HEK293 (cell line): ENCODE data around the gene IL6R.

Experiments
- BCL11A ChIP-seq: fragments of 450-650 bp; formaldehyde crosslinking; IDR thresholded peaks from 2 replicates; pipeline ENCODE4 v1.5.1; 2016; ENCODE audit warnings: low read depth, missing biosample characterization, missing genetic modification characterization
- EGR2 ChIP-seq: fragments of 450-650 bp; formaldehyde crosslinking; IDR thresholded peaks from 2 replicates; pipeline ENCODE4 v1.5.1; 2016; ENCODE audit warnings: low read depth, missing biosample characterization, missing genetic modification characterization
- FEZF1 ChIP-seq: fragments of 450-650 bp; formaldehyde crosslinking; IDR thresholded peaks from 2 replicates; pipeline ENCODE4 v1.5.1; 2016; ENCODE audit warnings: missing biosample characterization, missing genetic modification characterization
- HIC1 ChIP-seq: fragments of 450-650 bp; formaldehyde crosslinking; IDR thresholded peaks from 2 replicates; pipeline ENCODE4 v1.5.1; 2016; ENCODE audit warnings: missing biosample characterization, missing genetic modification characterization
- HOXA7 ChIP-seq: sonication (generic); formaldehyde crosslinking; IDR thresholded peaks from 2 replicates; pipeline ENCODE4 v1.8.1; 2022; ENCODE audit warnings: missing genetic modification reagents, borderline replicate concordance
- IKZF3 ChIP-seq: fragments of 450-650 bp; IDR thresholded peaks from 2 replicates; pipeline ENCODE4 v1.5.0; 2018; ENCODE audit warnings: missing biosample characterization, mild to moderate bottlenecking, missing genetic modification characterization, moderate library complexity
- KLF8 ChIP-seq: fragments of 450-650 bp; formaldehyde crosslinking; IDR thresholded peaks from 2 replicates; pipeline ENCODE4 v1.5.1; 2016; ENCODE audit warnings: missing biosample characterization, missing genetic modification characterization
- PRDM6 ChIP-seq: fragments of 450-650 bp; formaldehyde crosslinking; IDR thresholded peaks from 2 replicates; pipeline ENCODE4 v1.5.1; 2017; ENCODE audit warnings: missing biosample characterization, missing genetic modification characterization
- ZBTB21 ChIP-seq: fragments of 450-650 bp; formaldehyde crosslinking; IDR thresholded peaks from 2 replicates; pipeline ENCODE4 v1.5.1; 2017; ENCODE audit warnings: missing biosample characterization, missing genetic modification characterization
- ZBTB49 ChIP-seq: fragments of 450-650 bp; formaldehyde crosslinking; IDR thresholded peaks from 2 replicates; pipeline ENCODE4 v1.5.1; 2016; ENCODE audit warnings: missing biosample characterization, missing genetic modification characterization, low read depth
- ZFP37 ChIP-seq: fragments of 450-650 bp; formaldehyde crosslinking; IDR thresholded peaks from 2 replicates; pipeline ENCODE4 v1.5.1; 2016; ENCODE audit warnings: missing biosample characterization, missing genetic modification characterization
- ZFP41 ChIP-seq: fragments of 450-650 bp; formaldehyde crosslinking; IDR thresholded peaks from 2 replicates; pipeline ENCODE4 v1.5.1; 2016; ENCODE audit warnings: missing biosample characterization, missing genetic modification characterization, borderline replicate concordance
- ZIC2 ChIP-seq: fragments of 450-650 bp; formaldehyde crosslinking; IDR thresholded peaks from 2 replicates; pipeline ENCODE4 v1.5.1; 2016; ENCODE audit warnings: missing biosample characterization, missing genetic modification characterization
- ZNF121 ChIP-seq: fragments of 450-650 bp; formaldehyde crosslinking; IDR thresholded peaks from 2 replicates; pipeline ENCODE4 v1.5.1; 2016; ENCODE audit warnings: missing biosample characterization, missing genetic modification characterization
- ZNF155 ChIP-seq: fragments of 450-650 bp; formaldehyde crosslinking; IDR thresholded peaks from 2 replicates; pipeline ENCODE4 v1.5.1; 2016; ENCODE audit warnings: missing biosample characterization, missing genetic modification characterization
- ZNF302 ChIP-seq: fragments of 450-650 bp; formaldehyde crosslinking; IDR thresholded peaks from 2 replicates; pipeline ENCODE4 v1.5.1; 2016; ENCODE audit warnings: missing biosample characterization, missing genetic modification characterization, low read depth
- ZNF311 ChIP-seq: fragments of 450-650 bp; formaldehyde crosslinking; IDR thresholded peaks from 2 replicates; pipeline ENCODE4 v1.5.1; 2017; ENCODE audit warnings: missing biosample characterization, missing genetic modification characterization, borderline replicate concordance
- ZNF37A ChIP-seq: fragments of 450-650 bp; IDR thresholded peaks from 2 replicates; pipeline ENCODE4 v1.5.1; 2018; ENCODE audit warnings: missing biosample characterization, missing genetic modification characterization
- ZNF423 ChIP-seq: fragments of 450-650 bp; formaldehyde crosslinking; IDR thresholded peaks from 2 replicates; pipeline ENCODE4 v1.5.1; 2016; ENCODE audit warnings: missing biosample characterization, missing genetic modification characterization
- ZNF518A ChIP-seq: fragments of 450-650 bp; formaldehyde crosslinking; conservative IDR thresholded peaks from 2 replicates; pipeline ENCODE4 v1.5.1; 2016; ENCODE audit warnings: low read depth, missing biosample characterization, missing genetic modification characterization
- ZNF544 ChIP-seq: fragments of 450-650 bp; formaldehyde crosslinking; IDR thresholded peaks from 2 replicates; pipeline ENCODE4 v1.5.0; 2017; ENCODE audit warnings: missing biosample characterization, missing genetic modification characterization
- ZNF629 ChIP-seq: fragments of 450-650 bp; formaldehyde crosslinking; IDR thresholded peaks from 2 replicates; pipeline ENCODE4 v1.5.1; 2017; ENCODE audit warnings: missing biosample characterization, missing genetic modification characterization
- ZNF645 ChIP-seq: fragments of 450-650 bp; formaldehyde crosslinking; IDR thresholded peaks from 2 replicates; pipeline ENCODE4; 2016; ENCODE audit warnings: missing biosample characterization, missing genetic modification characterization
- ZNF747 ChIP-seq: fragments of 450-650 bp; formaldehyde crosslinking; IDR thresholded peaks from 2 replicates; pipeline ENCODE4 v1.5.1; 2016; ENCODE audit warnings: missing biosample characterization, missing genetic modification characterization
- ZNF777 ChIP-seq: fragments of 450-650 bp; formaldehyde crosslinking; IDR thresholded peaks from 2 replicates; pipeline ENCODE4 v1.5.1; 2017; ENCODE audit warnings: missing biosample characterization, missing genetic modification characterization, borderline replicate concordance
- ZNF843 ChIP-seq: fragments of 450-650 bp; formaldehyde crosslinking; IDR thresholded peaks from 2 replicates; pipeline ENCODE4 v1.5.1; 2016; ENCODE audit warnings: missing biosample characterization, missing genetic modification characterization

Gene IL6R

GRCh38 chr1:154479764-154480421 is 74.8 kb downstream of the IL6R start (continued):
- TF ChIP-seq HIC1 (tag by site-specific recombination) (no peak), ZNF629 (tag by site-specific recombination) (no peak), ZBTB21 (tag by site-specific recombination) (no peak), ZNF777 (tag by site-specific recombination) (no peak), ZNF311 (tag by site-specific recombination) (no peak), ZFP41 (tag by site-specific recombination) (no peak), ZNF544 (tag by site-specific recombination) (no peak), ZNF302 (tag by site-specific recombination) (no peak), KLF8 (peak; percentile 18; the same call in 1 of the 2 replicates), PRDM6 (no peak), ZNF121 (tag by site-specific recombination) (peak; percentile 50; the same call in 1 of the 2 replicates), ZNF518A (tag by site-specific recombination) (0 out of 2 replicates have a peak, but pooled peaks have one; percentile 28), FEZF1 (tag by site-specific recombination) (no peak), ZIC2 (no peak), ZNF155 (tag by site-specific recombination) (no peak), IKZF3 (tag by site-specific recombination) (no peak), EGR2 (tag by site-specific recombination) (no peak), ZBTB49 (tag by site-specific recombination) (no peak), ZFP37 (no peak), ZNF37A (tag by site-specific recombination) (no peak), ZNF843 (tag by site-specific recombination) (no peak), HOXA7 (CRISPR knock-in tag) (no peak), ZNF645 (tag by site-specific recombination) (no peak), ZNF423 (tag by site-specific recombination) (no peak), ZNF747 (tag by site-specific recombination) (no peak), BCL11A (tag by site-specific recombination) (no peak)
